GM18907 (cell line): ENCODE data around the gene VTCN1.

Experiments used
- ATAC-seq: cut with Tn5 transposase; IDR thresholded peaks from one replicate; pipeline ENCODE4 v1.9.1; 2021; ENCODE audit warnings: mild to moderate bottlenecking, moderate library complexity; ENCODE audit not compliant: unreplicated experiment

VTCN1 gene

DNA sequence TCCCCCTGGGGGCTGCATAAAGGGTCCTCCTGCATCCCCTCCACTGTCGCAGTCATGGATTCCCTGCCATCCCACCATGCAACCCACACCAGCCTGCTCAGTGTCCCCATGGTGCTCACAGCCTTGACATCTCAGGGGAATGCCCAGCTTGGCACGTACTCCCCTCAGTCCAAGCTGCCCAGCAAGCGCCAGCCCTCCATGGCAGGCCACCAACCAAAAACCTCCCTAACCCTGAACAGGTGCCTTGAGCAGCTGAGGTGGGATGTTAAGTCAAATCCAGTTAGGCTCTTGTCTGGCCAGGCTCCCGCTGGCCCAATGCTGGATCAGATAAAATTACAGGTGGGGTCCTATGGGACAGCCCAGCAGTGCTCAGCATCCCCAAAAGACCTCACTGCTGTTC lies 341 bp downstream of the VTCN1 start:
- no peak for ATAC-seq

DNA sequence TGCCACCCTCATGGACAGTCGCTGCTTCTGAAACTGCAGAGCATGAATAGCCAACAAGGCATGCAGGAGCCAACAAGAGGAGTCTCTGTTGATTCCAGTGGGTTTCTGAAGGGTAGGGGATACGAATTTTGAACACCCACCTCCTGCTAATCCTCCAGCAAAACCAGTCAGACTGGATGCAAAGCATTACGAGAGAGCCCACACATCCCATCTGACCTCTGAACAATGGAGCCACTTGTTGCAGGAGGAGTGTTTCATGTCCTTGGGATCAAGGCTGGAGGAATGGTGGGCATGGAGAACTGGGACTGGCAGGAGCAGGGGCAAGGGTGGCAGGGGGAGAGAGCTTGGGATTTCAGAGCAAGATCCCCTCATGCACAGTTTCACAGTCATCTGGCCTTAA lies 1.6 kb downstream of the VTCN1 start:
- ATAC-seq = no peak

DNA sequence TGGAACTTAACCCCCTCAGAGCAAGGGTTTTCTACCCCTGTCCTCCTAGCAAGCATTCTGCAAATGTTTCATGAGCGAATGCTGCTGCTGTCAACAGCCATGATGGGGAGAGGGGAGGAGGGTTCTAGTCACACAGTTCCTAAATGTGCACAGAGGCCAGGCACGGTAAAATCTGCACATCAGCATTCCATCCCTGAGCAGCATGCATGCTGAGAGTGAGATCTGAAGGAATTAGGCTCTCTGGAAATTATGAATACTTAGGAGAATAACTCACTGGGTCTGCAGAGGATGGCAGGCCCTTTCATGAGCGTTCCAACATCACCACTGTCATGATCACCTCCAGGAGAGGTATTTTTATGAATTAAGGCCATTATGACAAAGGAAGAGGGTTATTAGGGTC lies 2.1 kb downstream of the VTCN1 start:
- no peak for ATAC-seq

DNA sequence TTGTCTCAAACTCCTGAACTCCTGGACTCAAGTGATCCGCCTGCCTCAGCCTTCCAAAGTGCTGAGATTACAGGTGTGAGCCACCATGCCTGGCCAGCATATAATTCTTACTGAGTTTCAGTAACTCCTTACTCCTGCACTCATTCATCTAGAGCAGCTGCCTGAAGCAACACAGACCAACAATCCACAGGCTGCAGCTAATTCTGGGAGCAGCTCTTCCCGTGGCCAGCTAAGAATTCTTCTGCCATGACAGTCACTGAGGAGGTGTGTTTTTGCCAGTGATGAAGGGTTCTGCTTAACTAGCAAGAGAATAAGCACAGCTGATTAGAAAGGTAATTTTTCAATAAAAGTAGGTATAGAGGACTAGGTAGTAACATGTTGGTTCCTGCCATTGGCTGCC lies 5.4 kb downstream of the VTCN1 start:
- ATAC-seq = no peak

DNA sequence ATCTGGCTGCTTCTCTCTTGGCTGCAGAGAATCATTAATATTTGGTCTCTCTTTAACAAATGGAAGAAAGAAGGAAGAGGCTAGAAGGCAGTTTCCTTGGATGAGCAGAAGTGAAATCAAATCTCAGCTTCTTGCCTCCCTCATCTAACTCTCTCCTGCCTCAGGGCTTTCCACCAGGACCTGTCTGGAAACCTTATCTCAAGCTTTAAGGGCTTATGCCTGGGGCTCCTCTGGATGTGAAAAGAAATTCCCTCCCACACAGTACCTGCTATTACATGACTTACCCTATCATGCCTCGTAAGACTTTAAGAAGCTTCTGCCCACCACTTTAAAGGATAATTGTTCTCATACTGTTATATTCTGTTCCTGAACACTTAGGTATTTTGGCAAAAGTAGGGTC lies 8.9 kb downstream of the VTCN1 start:
- no peak for ATAC-seq

DNA sequence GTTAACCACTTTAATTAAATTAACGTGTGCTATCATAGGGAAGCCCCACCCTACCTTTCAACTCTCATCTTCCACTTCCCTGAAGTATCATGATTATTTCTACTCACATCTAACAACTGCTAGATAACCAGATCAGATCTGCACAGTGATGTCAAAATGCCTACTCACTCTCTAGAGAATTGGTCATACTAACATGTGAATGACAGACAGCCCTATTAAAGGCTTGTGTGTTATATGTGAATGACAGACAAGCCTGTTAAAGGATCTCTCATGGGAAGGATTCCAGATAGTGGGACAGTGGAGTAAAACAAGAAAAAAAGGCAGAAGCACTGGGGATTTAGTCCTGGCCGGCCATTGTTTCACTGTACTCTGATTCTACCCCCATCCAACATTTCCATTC lies 12.6 kb downstream of the VTCN1 start:
- no peak for ATAC-seq

DNA sequence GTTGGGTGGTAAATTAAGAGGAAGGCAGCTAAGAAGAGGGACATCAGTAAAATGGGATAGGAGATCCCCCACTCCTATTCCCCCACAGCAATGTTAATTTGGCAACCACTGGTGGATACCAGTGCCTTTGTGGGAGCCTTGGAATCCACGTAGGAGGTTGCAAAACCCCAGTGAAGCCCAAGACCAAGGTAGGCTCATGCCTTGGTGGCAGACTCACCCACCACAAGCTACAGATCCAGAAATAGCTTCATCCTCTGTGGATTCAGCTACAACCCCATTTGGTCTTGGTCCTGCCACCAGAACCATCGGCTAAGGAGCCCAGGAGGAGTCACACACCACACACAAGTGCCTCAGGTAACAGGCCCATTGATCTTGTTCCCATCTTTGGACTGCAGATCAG lies 21.0 kb downstream of the VTCN1 start:
- no peak for ATAC-seq

DNA sequence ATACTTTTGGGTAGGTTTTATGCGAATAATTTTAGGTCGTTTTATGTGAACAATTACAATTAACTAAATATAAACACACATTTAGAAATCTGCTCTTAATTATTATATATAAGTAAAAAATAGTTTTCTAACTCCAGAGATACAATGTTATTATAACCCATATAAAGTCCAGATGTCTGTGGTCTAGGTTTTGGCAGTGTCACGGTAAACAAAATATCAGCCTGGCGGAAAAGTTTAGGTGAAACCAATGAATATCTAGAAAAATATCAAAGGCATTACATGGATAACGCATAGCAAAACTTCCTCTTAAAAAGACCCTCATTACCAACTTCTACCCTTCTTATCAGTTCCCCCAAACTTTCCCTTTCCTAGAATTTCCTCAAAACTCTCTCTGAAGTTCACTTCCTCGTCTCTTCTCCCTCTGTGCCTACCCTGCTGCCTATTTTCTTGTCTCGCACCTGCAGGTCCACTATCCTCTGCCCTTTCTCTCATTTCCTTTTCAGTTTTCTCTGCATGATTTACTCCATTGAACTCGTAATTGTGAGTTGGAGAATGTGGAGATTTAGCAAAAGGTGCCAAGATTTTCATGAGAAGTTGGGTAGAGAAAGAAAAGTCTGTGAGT lies 21.8 kb downstream of the VTCN1 start:
- no peak for ATAC-seq

DNA sequence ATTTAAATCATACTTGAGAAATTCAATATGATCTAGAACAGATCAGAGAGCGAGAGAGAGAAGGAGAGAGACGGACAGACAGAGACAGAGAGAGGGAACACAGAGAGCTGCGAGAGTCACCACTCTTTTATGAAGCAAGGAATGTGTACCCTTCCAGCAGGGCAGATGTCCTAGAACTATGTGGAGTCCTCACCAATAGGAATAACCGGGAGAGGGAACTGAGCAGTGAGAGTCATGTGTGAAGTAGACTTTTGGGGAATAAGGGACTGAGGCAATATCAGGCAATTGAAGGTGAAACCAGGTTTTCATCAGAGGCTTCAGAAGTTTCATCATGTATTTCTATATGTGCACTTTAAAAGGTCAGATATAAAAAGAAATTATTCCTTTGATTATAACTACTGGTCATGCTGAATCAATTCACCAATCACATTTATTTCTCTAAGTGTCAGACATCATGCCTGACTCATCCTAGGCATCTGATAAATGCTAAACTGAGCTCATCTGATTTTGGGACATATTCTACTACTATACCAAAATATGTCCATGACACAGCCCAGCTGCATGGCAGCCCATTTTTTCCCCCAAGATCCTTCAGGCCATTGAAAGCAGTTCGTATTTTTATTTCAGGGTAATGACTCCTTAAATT lies 22.4 kb downstream of the VTCN1 start:
- ATAC-seq = no peak

DNA sequence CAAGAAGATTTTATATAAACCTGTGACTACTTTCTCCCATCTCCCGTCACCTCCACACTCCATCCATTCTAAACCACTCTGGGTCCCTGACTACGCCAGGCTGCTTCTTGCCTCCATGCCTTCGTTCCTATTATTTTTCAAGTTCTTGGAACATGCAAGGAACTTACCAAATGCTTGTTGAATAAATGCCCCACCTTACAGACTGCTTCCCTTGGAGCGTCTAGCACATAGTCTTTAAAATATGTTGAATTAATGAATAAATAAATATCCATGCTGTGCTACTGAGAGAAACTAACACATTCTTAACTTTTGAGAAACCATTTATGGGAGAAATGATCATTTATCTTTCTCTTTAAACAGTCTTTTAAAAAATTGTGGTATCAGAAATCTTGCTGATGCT lies 27.6 kb downstream of the VTCN1 start:
- ATAC-seq = no peak

DNA sequence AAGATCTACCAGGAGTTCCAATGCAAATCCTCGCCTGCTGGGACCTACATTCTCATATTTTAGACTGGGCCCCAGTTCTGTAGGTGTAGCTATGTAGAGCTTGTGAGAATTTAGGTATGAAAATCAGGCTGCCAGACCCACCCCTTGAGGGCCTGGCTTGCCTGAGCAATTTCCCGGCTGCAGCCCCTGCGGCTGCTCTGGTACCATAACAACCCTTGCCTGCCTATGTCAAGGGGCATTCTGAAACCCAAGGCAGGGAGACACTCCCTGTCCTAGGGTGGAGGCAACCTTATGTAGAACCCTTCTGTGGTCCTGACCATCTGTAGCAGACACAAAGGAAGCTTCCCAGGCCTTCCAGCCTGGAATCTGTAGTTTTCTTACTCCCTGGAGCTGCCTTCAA lies 28.4 kb downstream of the VTCN1 start:
- no peak for ATAC-seq

DNA sequence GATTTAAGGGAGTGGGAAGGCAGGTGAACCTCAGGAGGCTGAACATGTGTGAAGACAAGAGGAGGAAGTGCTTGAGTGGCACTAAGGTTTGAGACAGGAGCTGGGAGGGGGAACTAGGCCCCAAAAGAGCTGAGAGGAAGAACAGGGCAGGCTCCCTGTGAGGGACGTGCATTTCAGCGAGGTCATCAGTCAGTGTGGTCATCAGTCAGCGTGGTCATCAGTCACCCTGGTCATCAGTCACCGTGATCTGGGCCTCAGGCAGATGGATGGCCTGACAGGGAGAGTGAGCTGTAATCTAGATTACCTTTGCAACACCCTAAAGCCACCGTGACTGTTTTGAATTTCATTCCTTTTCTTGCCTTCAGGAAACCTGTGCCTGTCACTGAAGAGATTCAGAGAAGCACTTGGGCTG lies 29.1 kb downstream of the VTCN1 start:
- no peak for ATAC-seq

DNA sequence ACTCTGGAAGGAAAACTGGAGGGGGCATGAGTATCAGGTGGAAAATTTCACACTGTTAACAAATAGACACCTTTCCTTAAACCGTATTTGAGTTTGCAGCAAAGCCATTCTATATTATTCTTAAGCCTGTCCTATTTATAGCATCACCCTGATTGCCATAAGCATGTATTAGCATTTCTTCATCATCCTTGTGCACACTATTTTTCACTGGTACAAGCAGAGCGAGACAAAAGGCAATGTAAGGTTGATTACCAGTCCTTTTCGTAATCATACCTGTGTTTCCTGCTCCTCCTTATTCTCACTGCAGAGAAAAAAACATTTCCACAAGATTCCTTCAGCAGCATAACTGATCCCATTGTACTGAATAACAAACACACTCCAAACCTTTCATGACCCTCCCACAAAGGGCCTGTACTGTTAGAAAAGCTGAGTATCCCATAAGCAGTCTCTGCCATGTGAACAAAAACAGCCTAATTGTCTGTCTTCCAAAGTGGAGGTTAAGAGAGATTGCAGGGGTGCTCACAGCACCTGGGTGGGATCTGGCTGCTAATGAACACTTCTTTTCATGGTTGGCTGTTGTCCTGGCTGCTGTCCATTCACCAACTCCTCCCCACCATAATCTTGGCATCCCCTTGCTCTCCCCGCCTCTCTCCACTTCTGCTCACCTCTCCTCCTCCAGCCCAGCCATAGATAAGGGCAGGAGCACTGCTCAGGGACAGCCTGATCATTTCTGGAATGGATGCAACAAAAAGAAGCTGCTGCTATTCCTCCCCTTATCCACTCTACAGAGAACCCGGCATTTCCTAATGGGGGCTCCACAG lies 30.4 kb downstream of the VTCN1 start:
- no peak for ATAC-seq

DNA sequence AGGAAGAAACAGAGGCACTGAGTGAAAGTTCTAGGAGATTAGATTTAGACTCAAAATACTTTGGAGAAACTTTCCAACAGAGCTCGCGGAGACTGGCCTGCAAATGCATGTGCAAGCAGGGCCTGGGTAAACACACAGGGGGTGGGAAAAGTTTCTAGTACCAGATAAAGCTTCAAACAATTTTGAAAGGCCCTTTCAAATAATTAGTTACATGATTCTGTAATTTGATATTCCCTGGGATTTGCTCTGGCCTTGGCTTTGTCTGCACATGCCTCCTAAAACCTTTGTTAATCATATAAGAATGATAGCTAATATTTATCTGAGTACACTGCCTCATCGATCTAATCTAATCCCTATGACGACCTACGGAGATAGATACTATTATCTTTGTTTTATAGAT lies 31.3 kb downstream of the VTCN1 start:
- ATAC-seq = no peak

DNA sequence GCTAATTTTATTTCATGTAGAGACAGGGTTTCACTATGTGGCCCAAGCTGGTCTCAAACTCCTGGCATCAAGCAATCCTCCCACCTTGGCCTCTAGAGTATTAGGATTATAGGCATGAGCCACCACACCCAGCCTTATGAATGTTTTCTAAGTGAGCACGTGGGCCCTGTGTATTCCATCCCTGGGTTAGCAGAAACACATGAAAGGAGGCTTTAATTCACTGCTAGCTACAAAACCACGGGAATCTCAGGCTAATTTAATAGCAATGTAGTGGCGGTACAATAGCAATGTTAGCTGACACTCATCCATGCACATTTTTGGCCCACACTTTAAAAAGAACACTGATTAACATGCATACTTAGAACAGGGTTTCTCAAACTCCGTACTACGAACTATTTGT lies 32.0 kb downstream of the VTCN1 start:
- ATAC-seq = no peak

DNA sequence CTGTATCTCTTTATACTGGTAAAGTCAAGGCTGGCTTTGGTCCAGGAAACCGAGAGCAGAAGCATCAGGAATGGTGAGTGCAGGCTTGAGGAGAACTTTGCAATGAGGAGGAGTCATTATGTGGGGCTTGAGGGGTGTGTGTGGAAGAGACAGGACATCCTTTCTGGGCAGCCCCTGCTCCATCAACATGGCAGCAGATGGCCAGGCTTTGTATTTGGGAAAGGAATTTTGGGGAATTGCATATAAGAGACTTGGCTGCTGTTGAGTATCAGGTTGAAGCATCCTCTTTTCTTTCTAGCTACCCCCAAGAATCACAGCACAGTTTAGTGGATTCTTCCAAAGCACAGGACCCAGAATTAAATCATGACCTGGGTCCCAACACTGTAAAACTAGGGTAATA lies 33.4 kb downstream of the VTCN1 start:
- ATAC-seq = no peak

DNA sequence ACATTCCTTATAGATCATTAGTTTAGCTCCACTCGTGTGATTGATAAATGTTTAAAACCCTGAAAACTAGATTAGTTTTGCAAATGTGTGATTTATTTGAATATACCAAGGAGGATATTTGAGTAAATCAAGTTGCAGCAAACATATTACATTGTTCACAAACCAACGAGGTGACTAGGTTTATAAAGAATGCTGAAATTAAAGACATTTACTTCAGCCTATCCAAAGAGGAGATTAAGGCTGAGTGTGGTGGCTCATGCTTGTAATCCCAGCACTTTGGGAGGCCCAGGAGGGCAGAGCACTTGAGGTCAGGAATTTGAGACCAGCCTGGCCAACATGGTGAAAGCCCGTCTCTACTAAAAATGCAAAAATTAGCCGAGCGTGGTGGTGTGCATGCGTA lies 34.1 kb downstream of the VTCN1 start:
- ATAC-seq = no peak

DNA sequence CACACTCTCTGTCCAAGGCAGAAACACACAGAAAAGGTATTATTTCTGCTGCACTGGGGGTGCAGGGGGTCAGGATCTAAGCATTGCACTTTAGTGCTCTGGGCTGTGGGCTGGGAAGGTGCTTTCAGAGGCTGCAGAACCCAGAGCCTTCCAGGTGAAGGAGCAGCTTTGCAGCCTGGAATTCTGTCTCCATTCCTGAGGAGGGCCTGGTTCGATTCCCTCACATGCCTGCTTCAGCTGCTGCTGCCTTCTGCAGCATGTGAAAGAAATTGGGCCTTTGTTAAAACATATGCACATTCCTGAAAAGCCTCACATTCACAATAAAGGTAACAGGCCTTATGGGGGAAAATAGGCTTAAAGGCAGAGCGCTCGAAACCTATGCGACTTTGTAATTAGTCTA lies 35.9 kb downstream of the VTCN1 start:
- ATAC-seq = no peak

DNA sequence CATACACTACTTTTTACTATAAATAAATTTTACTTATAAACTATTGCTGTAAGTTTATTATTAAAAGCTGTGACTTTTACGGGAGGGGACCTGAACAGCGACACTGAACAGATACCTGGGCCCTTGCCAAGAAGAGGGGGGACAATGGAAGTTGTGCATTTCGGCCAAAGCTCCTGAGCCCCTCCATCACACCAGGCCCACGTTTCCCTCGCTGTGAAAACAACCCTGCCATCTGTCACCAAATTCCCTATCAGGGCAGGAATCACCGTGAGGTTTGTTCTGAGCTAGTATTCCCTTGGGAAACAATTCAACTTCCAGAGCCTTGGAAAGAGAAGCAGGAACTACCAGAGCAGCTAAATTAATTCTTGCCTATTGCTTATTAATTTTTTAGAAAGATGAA lies 37.0 kb downstream of the VTCN1 start:
- ATAC-seq = no peak

DNA sequence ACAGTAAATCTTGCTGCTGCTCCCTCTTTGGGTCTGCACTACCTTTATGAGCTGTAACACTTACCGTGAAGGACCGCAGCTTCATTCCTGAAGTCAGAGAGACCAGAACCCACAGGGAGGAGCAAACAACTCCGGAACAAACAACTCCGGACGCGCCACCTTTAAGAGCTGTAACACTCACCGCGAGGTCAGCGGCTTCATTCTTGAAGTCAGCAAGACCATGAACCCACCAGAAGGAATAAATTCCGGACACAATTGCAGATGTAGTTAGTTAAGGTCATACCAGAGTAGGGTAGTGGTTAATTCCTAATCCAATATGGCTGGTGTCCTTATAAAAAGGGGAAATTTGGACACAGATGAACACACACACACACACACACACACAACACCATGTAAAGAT lies 37.7 kb downstream of the VTCN1 start:
- no peak for ATAC-seq

DNA sequence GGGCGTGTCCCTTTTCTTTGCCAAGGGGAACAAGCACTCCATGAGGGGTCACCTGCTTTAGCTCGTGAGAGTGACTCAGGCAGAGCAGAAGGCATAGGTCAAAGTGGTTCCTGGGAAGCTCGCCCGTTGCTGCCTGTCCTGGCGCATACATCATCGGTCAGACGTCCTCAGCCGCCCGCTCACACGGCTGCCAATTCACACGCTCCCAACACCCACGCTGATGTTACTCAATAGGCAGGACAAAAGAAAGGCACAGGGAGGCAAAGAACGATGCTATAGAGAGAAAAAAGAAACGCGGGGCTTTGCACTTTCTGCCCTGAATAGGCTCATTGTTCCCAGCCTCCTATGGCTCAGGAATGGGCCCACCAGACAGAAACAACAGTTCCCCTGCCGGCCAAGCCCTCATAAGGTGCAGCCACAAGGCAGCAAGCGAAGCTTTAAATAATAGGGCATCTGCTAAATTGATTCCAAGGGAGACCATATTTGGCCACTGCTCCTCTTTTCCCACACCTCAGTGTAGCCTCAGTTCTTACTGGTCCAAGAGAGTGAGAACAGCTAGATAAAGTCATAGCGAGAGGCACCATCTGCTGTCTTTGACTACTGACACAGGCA lies 38.7 kb downstream of the VTCN1 start:
- no peak for ATAC-seq
